Measurements from ENCODE around the gene MRPL44. TPM values are rescaled to one million over a fixed set of nuclear protein-coding genes. Genes with fewer than 3 reads are reported as not detected.

The MRPL44 gene
- total RNA-seq, 1 donor from 2014 or later = 20.7 TPM

GRCh38 chr2:223923976-223924375, 33.3 kb upstream of the MRPL44 start:
- no peak for TF ChIP-seq CTCF (IDR thresholded peaks at IDR 0.05)
- no peak overlapping the region for H3K4me3 ChIP-seq
- H3K4me1 ChIP-seq = peaks cover 19% of the 10 kb centered on the region
- H3K9me3 ChIP-seq = no peaks in the 10 kb centered on the region
- ATAC-seq (no peak), DNase-seq (no peak)
- no peaks in the 10 kb centered on the region for H3K36me3 ChIP-seq
- no peak overlapping the region for H3K27ac ChIP-seq
- intact Hi-C loops (cut with DNase I) = no loop called here
- no peaks in the 10 kb centered on the region for H3K27me3 ChIP-seq (ENCODE audit: low read depth)

- no peaks in the 10 kb centered on the region for H3K9me3 ChIP-seq
- no peak for TF ChIP-seq CTCF (IDR thresholded peaks at IDR 0.05)
- no peak for DNase-seq
Observed at GRCh38 chr2:223925106-223925505, 32.2 kb upstream of the MRPL44 start.

GRCh38 chr2:223928113-223929006, 28.9 kb upstream of the MRPL44 start:
- Histone ChIP-seq H3K27ac (no peak overlapping the region), H3K4me1 (peaks cover 40% of the 10 kb centered on the region), H3K27me3 (ENCODE audit: low read depth) (no peaks in the 10 kb centered on the region), H3K36me3 (no peaks in the 10 kb centered on the region), H3K4me3 (no peak overlapping the region), H3K9me3 (no peaks in the 10 kb centered on the region)
- TF ChIP-seq CTCF (IDR thresholded peaks at IDR 0.05) = no peak
- no peak for DNase-seq
- ATAC-seq = peak; percentile 31 to 50
- intact Hi-C loops (cut with DNase I) = no loop called here

More at GRCh38 chr2:223925106-223925505, 32.2 kb upstream of the MRPL44 start:
- Histone ChIP-seq H3K4me3 (no peak overlapping the region), H3K27me3 (ENCODE audit: low read depth) (no peaks in the 10 kb centered on the region), H3K4me1 (peaks cover 18% of the 10 kb centered on the region), H3K36me3 (no peaks in the 10 kb centered on the region), H3K27ac (no peak overlapping the region)
- ATAC-seq = no peak
- intact Hi-C loops (cut with DNase I) = no loop called here

- no peaks in the 10 kb centered on the region for H3K9me3 ChIP-seq
- ATAC-seq = peak; percentile 31 to 35
- H3K27ac ChIP-seq = no peak overlapping the region
- H3K4me1 ChIP-seq = peaks cover 49% of the 10 kb centered on the region
- H3K36me3 ChIP-seq = no peaks in the 10 kb centered on the region
- intact Hi-C loops (cut with DNase I) = no loop called here
- TF ChIP-seq CTCF (IDR thresholded peaks at IDR 0.05) = no peak
- no peaks in the 10 kb centered on the region for H3K27me3 ChIP-seq (ENCODE audit: low read depth)
- H3K4me3 ChIP-seq = no peak overlapping the region
- DNase-seq = no peak
Observed at GRCh38 chr2:223929571-223930102, 27.6 kb upstream of the MRPL44 start.

- TF ChIP-seq CTCF (IDR thresholded peaks at IDR 0.05) = no peak
- H3K4me3 ChIP-seq = no peak overlapping the region
- intact Hi-C loops (cut with DNase I) = no loop called here
- peaks cover 54% of the 10 kb centered on the region for H3K4me1 ChIP-seq
- H3K9me3 ChIP-seq = no peaks in the 10 kb centered on the region
- no peaks in the 10 kb centered on the region for H3K27me3 ChIP-seq (ENCODE audit: low read depth)
- no peaks in the 10 kb centered on the region for H3K36me3 ChIP-seq
- H3K27ac ChIP-seq = peak overlapping the region; percentile 36
- ATAC-seq (peak; percentile 67 to 82), DNase-seq (peak; percentile 62)
Observed at GRCh38 chr2:223930103-223930976, 26.9 kb upstream of the MRPL44 start.
